CD14-positive monocyte (primary cell): ENCODE results near the gene MPDU1. TPM values are rescaled to one million over a fixed set of nuclear protein-coding genes. Genes with fewer than 3 reads are reported as not detected.

ENCODE experiments used
- DNase-seq, 3 donors: peaks; one replicate each; pipeline ENCODE4 v3.0.0-alpha.2; 2011 to 2022
- H2AFZ ChIP-seq: 2 replicates; pipeline ENCODE4 v1.6.0; 2012; ENCODE audit warnings: mild to moderate bottlenecking, low read depth, low read length, inconsistent platforms; ENCODE audit not compliant: insufficient read depth, poor library complexity, severe bottlenecking
- H3K27ac ChIP-seq, 2 donors: 1 replicate in 1 of 2; 2 replicates in 1 of 2; pipeline ENCODE4 v1.5.1; 2012 to 2013; ENCODE audit warnings: low read length in 2 of 2, control low read depth in 1 of 2, inconsistent platforms in 1 of 2, low read depth in 1 of 2, mild to moderate bottlenecking in 1 of 2
- H3K27me3 ChIP-seq, 2 donors: one replicate each; pipeline versions ENCODE4 v1.6.0 to v1.6.1; 2011 to 2013; ENCODE audit warnings: low read length in 2 of 2; ENCODE audit not compliant: control insufficient read depth in 2 of 2, insufficient read depth in 2 of 2
- H3K36me3 ChIP-seq, 2 donors: replicated peaks in 1 of 2; 1 replicate in 1 of 2; 2 replicates in 1 of 2; pipeline versions ENCODE4 v1.5.1 to v1.6.1; 2012 to 2013; ENCODE audit warnings: low read length in 2 of 2, control low read depth in 1 of 2, inconsistent platforms in 1 of 2, mild to moderate bottlenecking in 1 of 2; ENCODE audit not compliant: insufficient read depth in 2 of 2, control insufficient read depth in 1 of 2
- H3K4me1 ChIP-seq, 2 donors: 1 replicate in 1 of 2; 2 replicates in 1 of 2; pipeline versions ENCODE4 v1.5.1 to v1.6.1; 2012 to 2013; ENCODE audit warnings: low read length in 2 of 2, control low read depth in 1 of 2, inconsistent platforms in 1 of 2, mild to moderate bottlenecking in 1 of 2, moderate library complexity in 1 of 2; ENCODE audit not compliant: insufficient read depth in 2 of 2, control insufficient read depth in 1 of 2
- H3K4me2 ChIP-seq: replicated peaks from 2 replicates; pipeline ENCODE3; 2012; ENCODE audit warnings: low read length, moderate library complexity, mild to moderate bottlenecking; ENCODE audit not compliant: poor library complexity, severe bottlenecking; ENCODE audit errors: extremely low read depth
- H3K4me3 ChIP-seq, 3 experiments: fragments of 200-600 bp in 1 of 3; sonication (generic) in 1 of 3; replicated peaks in 1 of 3; 1 replicate in 2 of 3; 2 replicates in 1 of 3; pipeline ENCODE4 v1.5.1; 2011 to 2013; ENCODE audit warnings: low read length in 3 of 3, mild to moderate bottlenecking in 3 of 3, control low read depth in 2 of 3, low read depth in 2 of 3, inconsistent platforms in 1 of 3, moderate library complexity in 1 of 3
- H3K79me2 ChIP-seq: 2 replicates; pipeline ENCODE4 v1.6.0; 2012; ENCODE audit warnings: mild to moderate bottlenecking, control low read depth, inconsistent platforms, low read length, moderate library complexity; ENCODE audit not compliant: insufficient read depth
- H3K9ac ChIP-seq: 2 replicates; pipeline ENCODE4 v1.6.0; 2017; ENCODE audit warnings: low read length, mild to moderate bottlenecking; ENCODE audit not compliant: insufficient read depth, poor library complexity, severe bottlenecking
- H3K9me3 ChIP-seq, 2 donors: replicated peaks in 1 of 2; 1 replicate in 1 of 2; 2 replicates in 1 of 2; pipeline versions ENCODE4 v1.5.1 to v1.6.1; 2012 to 2013; ENCODE audit warnings: low read length in 2 of 2, control low read depth in 1 of 2; ENCODE audit not compliant: control insufficient read depth in 1 of 2, insufficient read depth in 1 of 2
- H4K20me1 ChIP-seq: 2 replicates; pipeline ENCODE4 v1.6.0; 2012; ENCODE audit warnings: mild to moderate bottlenecking, low read length, control low read depth, moderate library complexity; ENCODE audit not compliant: insufficient read depth
- H3K27ac Mint-ChIP-seq, 7 donors: one replicate each; pipeline ENCODE4 v1.8.0; 2020; ENCODE audit warnings: mild to moderate bottlenecking in 7 of 7, mixed read lengths in 7 of 7, moderate library complexity in 6 of 7, inconsistent platforms in 2 of 7
- H3K27me3 Mint-ChIP-seq, 3 donors: one replicate each; pipeline ENCODE4 v1.8.0; 2021 to 2022; ENCODE audit warnings: low read depth in 3 of 3, mild to moderate bottlenecking in 3 of 3, mixed read lengths in 3 of 3, moderate library complexity in 3 of 3, inconsistent platforms in 1 of 3
- H3K36me3 Mint-ChIP-seq, 2 donors: one replicate each; pipeline ENCODE4 v1.8.0; 2020; ENCODE audit warnings: mixed read lengths in 2 of 2, inconsistent platforms in 1 of 2, mild to moderate bottlenecking in 1 of 2
- H3K4me1 Mint-ChIP-seq: one replicate; pipeline ENCODE4 v1.8.0; 2020; ENCODE audit warnings: mild to moderate bottlenecking, mixed read lengths
- H3K4me3 Mint-ChIP-seq, 2 donors: one replicate each; pipeline ENCODE4 v1.8.0; 2020; ENCODE audit warnings: mild to moderate bottlenecking in 2 of 2, mixed read lengths in 2 of 2, moderate library complexity in 1 of 2
- H3K9me3 Mint-ChIP-seq, 7 donors: one replicate each; pipeline ENCODE4 v1.8.0; 2020 to 2022; ENCODE audit warnings: mixed read lengths in 7 of 7, mild to moderate bottlenecking in 6 of 7, moderate library complexity in 6 of 7, inconsistent platforms in 2 of 7
- WGBS: methylation state at CpG from one replicate; pipeline ENCODE4 v1.1.5; 2013; ENCODE audit warnings: missing lambda C conversion rate; ENCODE audit not compliant: insufficient coverage; 5-methylcytosine and 5-hydroxymethylcytosine counted together
- intact Hi-C, 2 donors: fragments of 100-400 bp; cut with micrococcal nuclease; formaldehyde crosslinking; loops; one replicate each; pipeline versions ENCODE4 v1.15.0 to v1.15.1; 2023
- polyA plus RNA-seq, 3 donors: library from polyadenylated mRNA; depleted of rRNA in 1 of 3; unstranded in 2 of 3; stranded (reverse) in 1 of 3; fragments of 300-500 nt in 2 of 3; fragments of >200 nt in 1 of 3; fragmentation: Illumina TruSeq in 2 of 3; gene quantifications; 1 replicate in 2 of 3; 2 replicates in 1 of 3; pipeline ENCODE4 v1.2.3, GENCODE V29; 2012 to 2021
- TF ChIP-seq, protein P1 (sequence below): fragments of 200-600 bp; IDR thresholded peaks from one replicate; pipeline ENCODE4 v1.8.0; 2022; ENCODE audit warnings: antibody characterized with exemption, mild to moderate bottlenecking

Gene MPDU1
- polyA plus RNA-seq, 3 donors, result 100 to 107 (median 103) TPM

DNA sequence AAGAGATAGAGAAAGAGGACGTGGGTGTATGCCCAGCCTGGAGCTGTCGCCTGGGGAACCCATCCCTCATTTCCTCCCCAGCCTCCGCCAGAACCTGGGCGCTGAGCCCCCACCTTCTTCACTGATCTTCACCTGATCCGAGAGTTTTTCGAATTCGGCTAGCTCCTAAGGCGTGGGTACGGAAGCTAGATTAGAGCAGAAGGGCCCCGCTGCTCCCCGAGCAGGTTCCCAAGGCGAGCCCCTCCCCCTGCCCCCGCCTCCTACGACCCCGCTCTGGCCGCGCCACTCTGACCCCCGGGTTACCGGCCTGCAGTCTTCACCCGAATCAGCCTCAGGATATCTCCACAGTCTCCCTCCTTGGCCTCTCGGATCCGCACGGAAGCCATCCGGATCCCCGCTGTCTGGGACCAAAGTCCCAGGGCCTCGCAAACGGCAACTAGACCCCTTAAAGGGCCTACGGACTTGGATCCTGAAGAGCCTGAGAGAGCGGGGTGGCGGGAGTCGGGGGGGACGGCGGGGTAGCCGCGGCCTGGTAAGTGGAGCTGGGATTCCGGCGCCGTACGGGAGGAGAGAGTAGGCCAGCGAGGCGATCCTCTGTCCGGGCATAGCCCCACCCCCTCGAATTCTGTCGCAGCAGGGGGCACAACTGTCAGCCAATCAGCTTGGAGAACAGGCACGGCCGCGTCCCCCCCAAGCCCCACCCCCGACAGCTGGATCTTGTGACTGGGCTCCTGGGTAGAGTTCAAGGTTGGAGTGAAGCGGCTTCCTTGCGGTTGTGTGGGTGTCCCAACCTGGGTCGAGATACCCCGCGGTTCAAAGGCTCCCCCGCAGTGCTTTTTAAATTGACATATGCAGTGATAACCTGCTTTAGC lies 43.8 kb downstream of the MPDU1 start, which contains the start of gene SAT2:
TSS of gene SAT2 (minus strand) at position 572 of the 872 bp plus-strand sequence. CDS start at position 386, 186 bp downstream.
- Mint-ChIP-seq H3K27ac (peak within 1 kb of the TSS; percentile 93 to 97 (median 95)), H3K36me3 (peaks cover 3 to 14% of the 10 kb centered on the region in 2 donors), H3K27me3 (no peaks in the 10 kb centered on the region), H3K4me3 (peak within 1 kb of the TSS; percentile 92 to 93), H3K9me3 (peaks cover 0 to 3% (median 0%) of the 10 kb centered on the region in 7 donors), H3K4me1 (peaks cover 18% of the 10 kb centered on the region)
- H3K36me3 ChIP-seq, result no peaks in the 10 kb centered on the region
- H3K79me2 ChIP-seq, result peaks cover 13% of the 10 kb centered on the region
- H2AFZ ChIP-seq, result peak within 1 kb of the TSS; percentile 66
- DNase-seq, result peak; percentile 88 to 92 (median 92)
- H3K4me1 ChIP-seq, result peaks cover 20 to 22% of the 10 kb centered on the region in 2 donors
- H4K20me1 ChIP-seq, result no peaks in the 10 kb centered on the region
- H3K9ac ChIP-seq, result peak within 1 kb of the TSS; percentile 93
- H3K9me3 ChIP-seq, result no peaks in the 10 kb centered on the region
- TF ChIP-seq, protein P1, sequence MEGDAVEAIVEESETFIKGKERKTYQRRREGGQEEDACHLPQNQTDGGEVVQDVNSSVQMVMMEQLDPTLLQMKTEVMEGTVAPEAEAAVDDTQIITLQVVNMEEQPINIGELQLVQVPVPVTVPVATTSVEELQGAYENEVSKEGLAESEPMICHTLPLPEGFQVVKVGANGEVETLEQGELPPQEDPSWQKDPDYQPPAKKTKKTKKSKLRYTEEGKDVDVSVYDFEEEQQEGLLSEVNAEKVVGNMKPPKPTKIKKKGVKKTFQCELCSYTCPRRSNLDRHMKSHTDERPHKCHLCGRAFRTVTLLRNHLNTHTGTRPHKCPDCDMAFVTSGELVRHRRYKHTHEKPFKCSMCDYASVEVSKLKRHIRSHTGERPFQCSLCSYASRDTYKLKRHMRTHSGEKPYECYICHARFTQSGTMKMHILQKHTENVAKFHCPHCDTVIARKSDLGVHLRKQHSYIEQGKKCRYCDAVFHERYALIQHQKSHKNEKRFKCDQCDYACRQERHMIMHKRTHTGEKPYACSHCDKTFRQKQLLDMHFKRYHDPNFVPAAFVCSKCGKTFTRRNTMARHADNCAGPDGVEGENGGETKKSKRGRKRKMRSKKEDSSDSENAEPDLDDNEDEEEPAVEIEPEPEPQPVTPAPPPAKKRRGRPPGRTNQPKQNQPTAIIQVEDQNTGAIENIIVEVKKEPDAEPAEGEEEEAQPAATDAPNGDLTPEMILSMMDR, result no peak
- peak within 1 kb of the TSS; percentile 87 to 94 for H3K27ac ChIP-seq
- 0% methylated on average over 47 of the region's 54 CpGs for WGBS
- intact Hi-C loops, result loop anchor here (5.0 kb wide), 1 partner anchor 60 kb away; the partner anchor contains the start of genes TP53 (in 2 of the 2) and WRAP53 (in 2 of the 2)
- peak within 1 kb of the TSS; percentile 69 to 97 (median 80) for H3K4me3 ChIP-seq
- H3K27me3 ChIP-seq, result no peaks in the 10 kb centered on the region
- peak within 1 kb of the TSS; percentile 97 for H3K4me2 ChIP-seq

DNA sequence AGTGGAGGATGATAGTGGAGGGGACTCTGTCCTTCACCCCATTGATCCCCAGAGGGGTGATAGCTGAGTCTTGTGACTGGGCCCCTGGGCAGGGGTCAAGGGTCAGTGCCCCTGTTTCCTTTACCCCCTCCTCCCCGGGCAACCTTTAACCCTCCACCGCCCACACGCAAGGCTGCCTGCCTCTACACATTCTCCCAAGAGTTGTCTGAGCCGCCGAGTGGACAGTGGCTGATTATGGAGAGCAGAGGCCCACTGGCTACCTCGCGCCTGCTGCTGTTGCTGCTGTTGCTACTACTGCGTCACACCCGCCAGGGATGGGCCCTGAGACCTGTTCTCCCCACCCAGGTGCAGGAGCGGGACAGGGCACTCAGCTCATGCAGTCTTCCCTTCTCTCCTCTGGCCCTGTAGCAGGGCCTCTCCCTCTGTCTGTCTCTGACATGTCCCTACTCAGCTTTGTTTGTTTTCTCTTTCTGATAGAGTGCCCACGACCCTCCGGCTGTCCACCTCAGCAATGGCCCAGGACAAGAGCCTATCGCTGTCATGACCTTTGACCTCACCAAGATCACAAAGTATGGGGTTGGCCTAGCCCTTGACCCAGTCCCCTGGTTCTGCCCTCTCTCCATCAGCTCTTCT lies 46.4 kb downstream of the MPDU1 start, which contains the start of gene SHBG:
TSS of gene SHBG (plus strand) at position 197 of the 633 bp plus-strand sequence. CDS start at position 235, 38 bp downstream.
- 95% methylated on average over 8 of the region's 13 CpGs for WGBS
- H3K4me1 ChIP-seq, result peaks cover 23 to 26% of the 10 kb centered on the region in 2 donors
- no peak for DNase-seq
- H3K27ac Mint-ChIP-seq, result peak within 1 kb of the TSS in 4 of 7 donors; percentile 12 to 29 (median 14)
- H3K27ac ChIP-seq, result no peak within 1 kb of the TSS
- peaks cover 1 to 3% (median 2%) of the 10 kb centered on the region in 3 donors for H3K27me3 Mint-ChIP-seq
- no peaks in the 10 kb centered on the region for H3K27me3 ChIP-seq
- no peak within 1 kb of the TSS for H3K9ac ChIP-seq
- no peak within 1 kb of the TSS for H3K4me2 ChIP-seq
- TF ChIP-seq, protein P1, result no peak
- intact Hi-C loops, result loop anchor here (5.0 kb wide), 1 partner anchor 57 kb away; the partner anchor contains the start of genes TP53 (in 2 of the 2) and WRAP53 (in 2 of the 2)
- no peak within 1 kb of the TSS for H2AFZ ChIP-seq
- H3K36me3 ChIP-seq, result no peaks in the 10 kb centered on the region
- peaks cover 3 to 11% of the 10 kb centered on the region in 2 donors for H3K36me3 Mint-ChIP-seq
- H3K4me3 Mint-ChIP-seq, result no peak within 1 kb of the TSS
- H4K20me1 ChIP-seq, result no peaks in the 10 kb centered on the region
- H3K9me3 ChIP-seq, result no peaks in the 10 kb centered on the region
- H3K9me3 Mint-ChIP-seq, result peaks cover 0 to 3% (median 0%) of the 10 kb centered on the region in 7 donors
- H3K79me2 ChIP-seq, result peaks cover 13% of the 10 kb centered on the region
- H3K4me3 ChIP-seq, result no peak within 1 kb of the TSS
- peaks cover 25% of the 10 kb centered on the region for H3K4me1 Mint-ChIP-seq
